A673 (cell line): ENCODE data around the gene FIS1.

Source experiments
- CTCF ChIP-seq: fragments of 300-800, 200-600 bp; sonication (generic); conservative IDR thresholded peaks from 2 replicates; pipeline ENCODE4 v1.5.1; 2017; ENCODE audit warnings: low read depth, mild to moderate bottlenecking, antibody characterized with exemption, low read length, moderate library complexity, mixed read lengths
- EZH2 ChIP-seq: fragments of 200-600 bp; sonication (generic); IDR thresholded peaks from 2 replicates; pipeline ENCODE4 v1.6.1; 2017; ENCODE audit warnings: borderline replicate concordance, low read depth, mild to moderate bottlenecking, mixed read lengths, antibody characterized with exemption, low read length; ENCODE audit not compliant: poor library complexity, severe bottlenecking

DNA sequence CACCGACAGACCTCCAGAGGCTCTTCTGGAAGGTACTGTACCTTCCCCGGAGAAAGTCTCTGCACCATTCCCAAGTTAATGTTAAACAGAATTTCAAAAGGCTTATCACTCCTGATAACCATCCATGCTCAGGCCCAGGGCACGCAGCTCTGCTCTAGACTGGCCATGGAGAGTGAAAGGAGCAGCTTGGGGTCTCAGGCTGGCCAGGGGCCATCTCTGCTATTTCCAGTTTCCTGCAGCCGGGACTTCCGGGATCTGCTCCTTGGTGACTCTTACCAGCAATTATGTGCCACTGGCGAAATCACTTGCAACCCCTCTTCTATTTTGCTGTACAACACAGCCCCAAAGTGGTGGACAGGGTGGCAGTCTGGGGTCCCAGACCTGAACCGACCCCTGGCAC is 13.2 kb downstream of the FIS1 start:
- TF ChIP-seq EZH2 (no peak), CTCF (no peak)
